HG03159 (cell line): Measurements from ENCODE around the gene C22orf15.

Experiments used
- ATAC-seq: cut with Tn5 transposase; IDR thresholded peaks from one replicate; pipeline ENCODE4 v1.9.1; 2021; ENCODE audit warnings: mild to moderate bottlenecking, moderate library complexity; ENCODE audit not compliant: unreplicated experiment

C22orf15 gene

DNA sequence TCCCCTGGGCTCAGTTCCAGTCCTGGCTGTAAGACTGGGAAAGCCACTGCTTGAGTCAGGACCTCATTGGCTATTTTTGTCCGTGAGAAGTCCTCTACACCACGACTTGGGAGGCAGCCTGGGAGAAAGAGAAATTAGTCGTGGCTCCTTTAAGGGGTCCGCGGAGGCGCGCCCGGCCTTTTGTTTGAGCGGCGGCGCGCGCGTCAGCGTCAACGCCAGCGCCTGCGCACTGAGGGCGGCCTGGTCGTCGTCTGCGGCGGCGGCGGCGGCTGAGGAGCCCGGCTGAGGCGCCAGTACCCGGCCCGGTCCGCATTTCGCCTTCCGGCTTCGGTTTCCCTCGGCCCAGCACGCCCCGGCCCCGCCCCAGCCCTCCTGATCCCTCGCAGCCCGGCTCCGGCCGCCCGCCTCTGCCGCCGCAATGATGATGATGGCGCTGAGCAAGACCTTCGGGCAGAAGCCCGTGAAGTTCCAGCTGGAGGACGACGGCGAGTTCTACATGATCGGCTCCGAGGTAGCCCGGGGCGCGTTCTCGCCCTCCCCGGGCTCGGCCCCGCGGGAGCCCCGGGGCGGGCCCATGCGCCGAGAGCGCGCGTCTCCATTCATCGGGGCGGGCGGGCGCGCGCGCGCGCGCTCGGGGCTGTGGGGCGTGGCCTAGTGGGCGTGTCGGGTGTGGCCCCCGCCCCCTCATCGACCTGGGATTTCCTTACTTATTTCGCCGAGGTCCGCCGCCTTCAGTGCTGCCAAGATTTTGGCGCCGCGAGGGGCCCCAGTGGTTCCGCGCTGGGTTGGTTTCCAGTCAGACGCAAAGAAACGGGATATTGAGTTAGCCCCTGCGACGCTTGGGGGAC, 24.2 kb downstream of the C22orf15 start, which contains the start of gene SMARCB1:
Gene SMARCB1 (plus strand): TSS at position 215 of the 848 bp plus-strand sequence. CDS start 204 bp downstream, at position 419.
- ATAC-seq: peak; percentile 68

- no peak for ATAC-seq
Measured at GRCh38 chr22:23787600-23787896, 24.8 kb downstream of the C22orf15 start.

DNA sequence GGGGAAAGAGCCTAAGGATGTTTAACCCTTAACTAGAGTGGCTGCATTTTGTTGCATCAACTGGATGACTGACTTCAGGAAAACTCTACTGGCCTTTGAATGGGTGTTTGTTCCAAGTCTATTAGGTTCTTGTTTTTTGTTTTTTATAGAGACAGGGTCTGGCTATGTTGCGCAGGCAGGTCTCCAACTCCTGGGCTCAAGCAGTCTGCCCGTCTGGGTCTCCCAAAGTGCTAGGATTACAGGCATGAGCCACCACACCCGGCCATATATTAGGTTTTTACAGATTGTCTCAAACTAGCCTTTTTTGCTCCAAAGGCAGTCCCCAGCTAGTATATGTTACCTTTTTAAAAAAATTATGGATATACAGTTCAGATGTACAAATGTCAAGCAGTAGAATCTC, 25.1 kb downstream of the C22orf15 start:
- no peak for ATAC-seq

GRCh38 chr22:23789121-23789520, 26.3 kb downstream of the C22orf15 start:
- ATAC-seq: no peak

DNA sequence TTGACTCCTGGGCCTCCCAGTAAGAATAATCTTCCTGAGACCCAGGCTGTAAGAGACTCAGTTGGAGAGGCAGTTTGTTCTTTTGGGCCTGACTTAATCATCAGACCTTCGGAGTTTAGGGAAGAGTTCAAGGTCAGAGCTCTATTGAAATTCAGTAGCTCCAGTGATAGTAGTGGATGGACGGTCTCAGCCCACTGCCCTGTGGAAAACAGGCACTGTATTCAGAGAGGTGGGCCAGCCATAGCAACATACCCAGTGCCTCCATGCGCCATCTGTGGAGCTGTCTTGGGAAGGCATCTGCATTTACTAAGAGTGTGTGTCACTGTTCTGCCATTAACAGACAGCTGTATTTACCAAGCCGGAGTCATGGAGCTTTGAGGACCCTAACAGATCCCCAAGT, 26.8 kb downstream of the C22orf15 start:
- no peak for ATAC-seq

DNA sequence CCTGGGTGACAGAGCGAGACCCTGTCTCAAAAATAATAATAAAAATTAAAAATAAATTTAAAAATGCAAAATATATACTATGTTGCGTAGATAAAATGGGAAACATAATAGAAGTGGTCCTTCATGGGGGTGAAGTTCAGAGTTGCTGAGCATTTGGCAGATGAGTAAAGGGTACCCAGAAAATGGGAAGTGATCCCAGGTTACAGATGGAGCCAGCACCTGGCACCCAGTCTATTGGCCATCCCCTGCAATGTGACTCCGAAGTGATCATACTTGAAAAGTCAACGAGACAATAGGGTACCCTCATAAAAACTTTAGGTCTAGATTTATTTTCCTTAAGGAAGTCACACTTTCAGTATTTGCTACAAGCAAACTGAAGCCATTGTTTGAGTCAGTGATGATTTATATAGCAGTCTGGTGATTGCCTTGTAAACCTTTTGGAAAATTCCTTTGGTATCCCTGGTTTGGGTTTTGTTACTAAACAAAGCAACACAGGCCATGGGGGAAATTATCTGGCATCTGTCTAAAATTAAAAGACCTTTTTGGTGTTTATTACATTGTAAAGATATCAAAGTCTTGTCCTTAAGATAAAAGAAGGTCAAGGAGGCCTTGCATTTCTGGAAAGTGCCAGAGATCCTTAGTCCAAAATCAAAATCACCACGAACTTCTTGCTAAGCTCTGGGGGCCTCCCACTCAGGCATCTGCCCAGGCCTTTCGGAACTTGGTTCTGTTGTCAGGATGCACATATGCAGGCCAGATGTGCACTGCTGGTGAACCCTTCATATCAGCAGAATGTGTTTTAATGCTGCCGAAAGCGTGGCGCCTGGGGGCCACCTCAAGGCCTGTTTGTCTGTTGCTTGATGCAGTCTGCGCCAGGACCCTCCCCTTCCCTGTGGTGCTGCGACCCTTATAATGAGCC, 28.3 kb downstream of the C22orf15 start:
- ATAC-seq: no peak

- ATAC-seq: no peak
Measured at GRCh38 chr22:23791738-23792645, 29.2 kb downstream of the C22orf15 start.

GRCh38 chr22:23793326-23793725, 30.5 kb downstream of the C22orf15 start:
- ATAC-seq: no peak

DNA sequence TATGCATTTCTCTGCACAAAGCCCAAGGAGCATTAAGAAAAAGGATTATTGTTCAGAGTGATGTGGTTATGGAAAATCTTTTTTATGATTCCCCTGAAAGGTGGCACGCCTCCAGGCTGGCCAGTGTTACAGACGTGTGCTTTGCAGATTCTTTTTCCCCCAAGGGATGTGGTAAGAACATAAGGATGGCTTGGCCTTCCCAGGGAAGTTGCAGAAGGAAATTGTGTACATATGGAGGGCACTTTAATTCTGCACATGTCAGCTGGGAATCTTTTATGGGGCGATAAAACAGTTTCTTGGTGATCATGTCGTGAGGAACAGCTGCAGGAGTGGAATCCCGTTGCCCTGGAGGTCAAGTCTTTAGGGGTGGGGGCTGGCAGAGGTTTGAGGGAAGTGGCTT, 33.7 kb downstream of the C22orf15 start:
- ATAC-seq: no peak

DNA sequence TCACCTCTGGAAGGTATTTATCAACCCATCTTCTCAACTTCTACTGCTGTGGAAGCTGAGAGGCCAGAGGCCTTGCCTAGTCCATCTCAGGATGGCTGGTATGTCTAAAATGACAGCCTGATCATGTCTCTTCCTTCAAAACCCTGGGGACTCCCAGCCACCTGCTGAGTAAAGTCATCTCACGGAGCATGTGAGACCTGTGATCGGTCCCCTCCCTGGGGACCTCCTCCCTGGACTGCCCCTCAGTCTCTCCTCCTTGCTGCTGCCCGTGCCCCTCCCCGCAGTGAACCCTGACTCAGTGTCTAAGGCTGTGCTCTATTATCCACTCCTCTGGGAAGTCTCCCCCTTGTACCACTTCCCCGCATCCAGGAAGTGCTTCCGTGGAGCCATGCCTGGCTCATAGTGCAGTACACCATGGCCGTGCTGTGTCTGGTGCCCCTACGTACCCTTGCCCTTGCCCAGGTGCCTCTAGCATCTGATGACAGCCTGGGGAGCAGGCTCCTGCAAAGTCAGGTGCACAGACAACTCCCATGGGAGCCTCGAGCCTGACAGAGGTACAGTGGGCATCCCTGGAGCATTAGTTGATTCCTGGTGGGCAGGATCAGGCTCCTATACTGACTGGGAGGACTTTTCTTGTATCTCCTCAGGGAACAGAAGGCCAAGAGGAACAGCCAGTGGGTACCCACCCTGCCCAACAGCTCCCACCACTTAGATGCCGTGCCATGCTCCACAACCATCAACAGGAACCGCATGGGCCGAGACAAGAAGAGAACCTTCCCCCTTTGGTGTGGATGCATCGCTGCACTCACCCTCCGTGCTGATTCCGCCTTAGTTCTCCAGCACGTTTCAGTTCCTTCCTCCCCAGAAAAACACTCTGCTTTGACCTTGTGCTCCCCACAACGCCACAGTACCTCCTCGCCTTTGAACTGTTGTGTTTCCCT, 37.8 kb downstream of the C22orf15 start:
- peak; percentile 46 for ATAC-seq

DNA sequence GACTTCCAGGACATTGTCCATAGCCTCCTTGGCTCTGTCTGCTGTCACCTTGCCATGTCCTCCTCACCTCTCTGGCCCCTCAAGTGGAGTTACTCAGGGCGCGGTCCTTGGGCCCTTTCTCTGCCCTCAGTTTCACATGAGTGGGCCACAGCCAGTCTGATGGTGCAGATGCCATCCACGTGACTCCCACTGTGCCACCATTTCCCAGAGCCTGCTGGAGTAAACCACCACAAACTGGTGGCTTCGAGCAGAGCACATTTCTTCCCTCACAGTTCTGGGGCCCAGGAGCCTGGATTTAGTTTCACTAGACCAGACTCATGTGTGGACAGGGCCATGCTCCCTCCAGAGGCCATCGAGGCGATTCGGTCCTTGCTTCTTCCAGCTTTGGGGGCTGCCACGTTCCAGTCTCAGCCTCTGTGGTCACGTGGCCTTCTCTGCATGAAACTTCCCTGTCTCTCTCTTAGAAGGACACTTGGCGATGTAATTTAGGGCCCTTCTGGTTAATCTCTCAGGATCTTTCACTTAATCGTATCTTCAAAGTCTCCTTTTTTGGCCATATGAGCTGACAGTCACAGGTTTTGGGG, 38.5 kb downstream of the C22orf15 start:
- ATAC-seq: no peak

GRCh38 chr22:23801886-23802377, 39.1 kb downstream of the C22orf15 start:
- ATAC-seq: no peak

DNA sequence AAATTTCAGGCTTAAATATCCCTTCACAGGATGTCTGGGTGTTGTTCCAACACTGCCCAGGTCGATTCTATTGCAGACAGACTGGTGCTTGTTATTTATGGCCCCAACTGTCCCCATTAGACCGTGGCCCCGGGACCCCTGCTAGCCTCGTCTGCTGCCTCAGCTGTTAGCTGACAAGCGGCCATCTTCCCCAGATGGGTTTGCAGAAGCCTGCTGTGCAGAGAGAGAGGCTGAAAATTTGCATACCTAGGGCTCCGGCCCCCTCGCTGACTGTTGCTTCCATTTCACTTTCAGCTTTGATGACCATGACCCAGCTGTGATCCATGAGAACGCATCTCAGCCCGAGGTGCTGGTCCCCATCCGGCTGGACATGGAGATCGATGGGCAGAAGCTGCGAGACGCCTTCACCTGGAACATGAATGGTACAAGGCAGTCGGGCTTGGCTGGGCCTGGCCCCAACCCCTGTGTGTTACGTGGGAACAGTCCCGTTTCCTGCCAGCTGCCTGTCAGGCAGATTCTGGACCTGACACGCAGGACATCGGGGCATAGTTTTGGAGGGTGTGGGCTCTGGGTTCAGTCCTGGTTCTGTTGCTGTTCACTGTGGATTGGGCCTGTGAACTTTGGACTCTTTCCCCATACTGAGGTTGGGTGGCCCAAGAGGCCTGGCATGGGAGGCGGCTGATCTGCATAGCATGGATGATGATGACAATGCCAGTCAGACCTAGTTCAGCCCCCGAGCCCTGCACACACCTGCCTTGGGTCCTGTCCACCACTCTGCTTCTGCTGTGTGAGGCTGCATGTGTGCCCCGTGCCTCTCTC, 40.4 kb downstream of the C22orf15 start:
- no peak for ATAC-seq

- no peak for ATAC-seq
Measured at GRCh38 chr22:23804781-23805291, 42.0 kb downstream of the C22orf15 start.

DNA sequence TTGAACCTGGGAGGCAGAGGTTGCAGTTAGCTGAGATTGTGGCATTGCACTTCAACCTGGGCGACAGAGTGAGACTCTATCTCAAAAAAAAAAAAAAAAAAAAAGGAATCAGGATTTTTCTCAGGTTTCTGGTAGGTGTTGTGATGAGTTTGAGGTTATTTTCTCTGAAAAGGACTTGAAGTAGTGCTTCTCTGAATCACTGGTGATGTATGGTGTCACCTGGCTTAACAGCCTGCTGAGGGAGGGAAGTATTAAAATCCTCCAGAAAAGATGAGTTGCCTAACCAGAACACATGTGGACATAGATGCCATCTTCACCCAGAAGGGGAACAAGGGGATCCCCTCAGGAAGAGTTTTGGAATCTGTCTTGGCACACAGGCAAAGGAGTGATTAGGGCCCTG, 44.0 kb downstream of the C22orf15 start:
- ATAC-seq: no peak

DNA sequence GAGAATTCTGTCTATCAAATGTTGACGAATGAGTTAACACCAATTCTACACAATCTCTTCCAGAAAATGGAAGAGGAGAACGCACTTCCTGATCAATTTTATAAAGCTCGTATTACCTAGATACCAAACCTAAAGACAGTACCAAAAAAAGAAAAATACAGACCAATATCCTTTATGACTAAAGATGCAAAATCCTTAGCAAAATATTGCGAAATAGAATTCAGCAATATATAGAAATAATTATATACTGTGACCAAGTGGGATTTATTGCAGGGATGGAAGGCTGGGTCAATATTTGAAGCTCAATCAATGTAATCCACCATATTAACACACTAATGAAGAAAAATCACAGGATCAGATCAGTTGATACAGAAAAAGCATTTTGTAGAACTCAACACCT, 49.6 kb downstream of the C22orf15 start:
- ATAC-seq: no peak
